SK-N-DZ (cell line): ENCODE results near the gene CPD.
A peak's percentile ranks its signal among the peaks of the same experiment; 100 is the strongest.
"Not testable (repeated sequence)": the region's sequence is repeated elsewhere in the genome, so short reads cannot be mapped to it uniquely, and the experiment has no call there.

Experiments used
- DNase-seq: peaks from one replicate; pipeline ENCODE4 v3.0.0-alpha.2; 2015; ENCODE audit warnings: low spot score

Gene CPD

DNA sequence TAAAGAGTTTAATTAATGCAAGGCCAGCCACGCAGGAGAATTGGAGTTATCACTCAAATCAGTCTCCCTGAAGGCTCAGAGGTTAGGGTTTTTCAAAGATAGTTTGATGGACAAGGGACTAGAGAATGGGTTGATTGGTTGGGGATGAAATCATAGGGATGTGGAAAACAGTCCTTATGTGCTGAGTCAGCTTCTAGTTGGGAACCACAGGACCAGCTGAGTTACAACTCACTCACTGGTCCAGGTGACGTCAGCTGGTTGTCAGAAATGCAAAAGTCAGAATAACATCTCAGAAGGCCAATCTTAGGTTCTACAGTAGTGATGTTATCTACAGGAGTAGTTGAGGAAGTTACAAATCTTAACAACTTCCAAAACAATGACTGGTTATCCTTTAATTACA is 47.6 kb downstream of the CPD start:
- DNase-seq = no peak

DNA sequence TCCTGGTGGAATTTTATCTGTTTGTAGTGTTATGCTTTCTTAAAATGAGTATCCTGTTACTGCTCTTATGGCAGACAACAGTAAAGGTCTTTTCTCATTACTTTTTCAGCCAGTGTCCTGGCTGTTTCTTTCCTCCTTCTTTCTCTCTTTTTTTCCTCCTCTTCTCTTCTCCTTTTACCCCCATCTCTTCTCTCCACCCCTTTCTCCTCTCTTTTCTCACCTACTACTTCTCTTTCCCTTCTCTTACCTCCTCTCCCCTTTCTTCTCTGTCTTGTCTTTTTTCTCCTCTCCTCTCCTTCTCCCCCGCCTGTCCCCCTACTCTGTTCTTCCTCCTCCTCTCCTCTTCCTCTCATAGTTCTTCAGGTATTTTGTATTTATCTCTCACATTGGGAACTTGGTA is 48.9 kb downstream of the CPD start:
- DNase-seq = no peak

DNA sequence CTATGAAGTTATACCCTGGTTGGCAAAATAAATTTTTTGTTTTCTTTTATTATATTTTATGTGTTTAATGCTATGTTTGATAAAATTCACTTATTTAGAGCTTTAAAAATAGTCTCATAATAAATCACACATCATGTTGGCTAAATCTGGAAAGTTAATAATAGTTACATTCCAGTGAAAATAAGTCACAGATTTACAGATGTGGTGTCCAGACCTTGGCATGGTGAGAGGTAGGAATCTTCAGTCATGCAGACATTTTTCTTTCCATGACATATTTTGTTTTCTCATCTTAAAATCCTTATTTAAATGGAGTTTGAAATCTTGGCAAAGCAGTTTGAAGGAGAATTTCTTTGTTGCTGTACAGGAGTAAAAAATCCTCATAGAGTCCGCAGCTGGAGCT is 50.4 kb downstream of the CPD start:
- DNase-seq = no peak

DNA sequence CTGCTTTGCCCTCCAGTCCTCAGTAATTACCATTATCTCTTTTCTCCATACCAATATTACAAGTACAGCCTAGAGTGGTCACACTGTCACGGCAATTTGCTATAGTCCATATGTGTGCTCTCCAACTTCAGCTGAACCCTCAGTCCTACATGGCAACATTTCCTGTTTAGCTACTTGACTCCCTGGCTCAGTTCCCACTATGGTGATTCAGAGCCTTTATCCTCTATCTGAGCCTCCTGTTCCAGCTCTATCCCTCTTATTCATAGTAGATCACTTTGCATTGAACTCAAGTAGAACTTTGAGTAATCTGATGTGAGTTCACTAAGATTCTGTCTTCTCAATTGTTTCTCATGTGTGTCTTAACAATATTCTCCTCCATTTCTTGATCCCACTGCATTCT is 54.8 kb downstream of the CPD start:
- no peak for DNase-seq

- no peak for DNase-seq
Measured at GRCh38 chr17:30436729-30437128, 58.0 kb downstream of the CPD start.

- no peak for DNase-seq
Measured at GRCh38 chr17:30443721-30444120, 65.0 kb downstream of the CPD start.

DNA sequence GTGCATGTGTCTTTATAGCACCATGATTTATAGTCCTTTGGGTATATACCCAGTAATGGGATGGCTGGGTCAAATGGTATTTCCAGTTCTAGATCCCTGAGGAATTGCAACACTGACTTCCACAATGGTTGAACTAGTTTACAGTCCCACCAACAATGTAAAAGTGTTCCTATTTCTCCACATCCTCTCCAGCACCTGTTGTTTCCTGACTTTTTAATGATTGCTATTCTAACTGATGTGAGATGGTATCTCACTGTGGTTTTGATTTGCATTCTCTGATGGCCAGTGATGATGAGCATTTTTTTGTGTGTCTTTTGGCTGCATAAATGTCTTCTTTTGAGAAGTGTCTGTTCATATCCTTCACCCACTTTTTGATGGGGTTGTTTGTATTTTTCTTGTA is 67.9 kb downstream of the CPD start:
- not testable (repeated sequence) for DNase-seq

GRCh38 chr17:30449480-30449879 is 70.8 kb downstream of the CPD start:
- DNase-seq = no peak

DNA sequence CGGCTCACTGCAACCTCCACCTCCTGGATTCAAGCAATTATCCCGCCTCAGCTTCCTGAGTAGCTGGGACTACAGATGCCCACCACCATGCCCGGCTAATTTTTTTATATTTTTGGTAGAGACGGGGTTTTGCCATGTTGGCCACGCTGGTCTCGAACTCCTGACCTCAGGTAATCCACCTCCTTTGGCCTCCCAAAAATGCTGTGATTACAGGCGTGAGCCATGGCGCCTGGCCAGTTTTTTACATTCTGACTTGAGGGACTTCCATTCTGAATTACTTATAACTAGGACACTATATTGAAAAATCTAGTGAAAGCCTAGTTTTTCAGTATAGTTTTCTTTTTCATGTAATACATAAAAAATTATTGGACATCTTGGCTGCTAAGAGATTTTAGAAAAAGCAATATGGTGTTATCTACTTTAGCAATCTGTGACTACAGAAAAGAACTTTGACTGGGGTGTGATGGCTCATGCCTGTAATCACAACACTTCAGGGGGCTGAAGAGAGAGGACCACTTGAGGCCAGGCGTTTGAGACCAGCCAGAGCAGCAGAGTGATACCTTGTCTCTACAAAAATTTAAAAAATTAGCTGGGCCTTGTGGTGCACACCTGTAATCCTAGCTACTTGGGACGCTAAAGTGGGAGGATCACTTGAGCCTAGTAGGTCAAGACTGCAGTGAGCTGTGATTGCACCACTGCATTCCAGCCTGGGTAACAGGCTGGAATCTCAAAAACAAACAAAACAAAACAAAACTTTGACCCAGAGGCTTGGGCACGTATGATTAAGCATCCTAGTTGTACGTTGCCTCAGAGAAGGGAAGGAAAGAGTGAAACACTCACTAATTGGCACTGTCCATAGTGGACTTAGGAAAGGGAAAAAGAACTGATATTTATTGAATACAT is 71.6 kb downstream of the CPD start:
- DNase-seq = no peak

DNA sequence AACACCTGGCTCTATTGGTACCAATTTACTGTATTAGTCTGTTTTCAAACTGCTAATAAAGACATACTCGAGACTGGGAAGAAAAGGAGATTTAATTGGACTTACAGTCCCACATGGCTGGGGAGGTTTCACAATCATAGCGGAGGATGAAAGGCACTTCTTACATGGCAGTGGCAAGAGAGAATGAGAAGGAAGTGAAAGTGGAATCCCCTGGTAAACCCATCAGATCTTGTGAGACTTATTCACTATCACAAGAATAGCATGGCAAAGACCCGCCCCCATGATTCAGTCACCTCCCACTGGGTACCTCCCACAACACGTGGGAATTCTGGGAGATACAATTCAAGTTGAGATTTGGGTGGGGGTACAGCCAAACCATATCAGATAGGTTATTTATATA is 75.9 kb downstream of the CPD start:
- DNase-seq = no peak

- no peak for DNase-seq
Measured at GRCh38 chr17:30458371-30458770, 79.6 kb downstream of the CPD start.

DNA sequence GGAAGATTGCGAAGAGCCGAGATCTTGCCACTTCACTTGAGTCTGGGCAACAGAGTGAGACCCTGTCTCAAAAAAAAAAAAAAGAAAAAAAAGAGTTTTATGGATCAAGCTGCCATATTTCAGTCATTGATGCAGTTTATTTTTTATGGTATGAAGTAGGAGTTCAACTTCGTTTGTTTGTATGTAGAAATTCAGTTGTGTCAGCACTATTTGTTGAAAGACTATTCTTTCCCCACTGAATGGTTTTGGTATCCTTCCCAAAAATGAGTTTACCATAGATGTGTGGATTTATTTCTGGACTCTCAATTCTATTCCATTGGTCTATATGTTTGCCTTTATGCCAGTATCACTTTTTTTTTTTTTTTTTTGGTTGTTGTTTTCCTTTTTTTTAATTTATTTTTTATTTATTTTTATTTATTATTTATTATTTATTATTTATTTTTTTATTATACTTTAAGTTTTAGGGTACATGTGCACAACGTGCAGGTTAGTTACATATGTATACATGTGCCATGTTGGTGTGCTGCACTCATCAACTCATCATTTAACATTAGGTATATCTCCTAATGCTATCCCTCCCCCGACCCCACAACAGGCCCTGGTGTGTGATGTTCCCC is 80.2 kb downstream of the CPD start:
- DNase-seq = not testable (repeated sequence)

GRCh38 chr17:30468465-30468864 is 89.7 kb downstream of the CPD start:
- DNase-seq = no peak

DNA sequence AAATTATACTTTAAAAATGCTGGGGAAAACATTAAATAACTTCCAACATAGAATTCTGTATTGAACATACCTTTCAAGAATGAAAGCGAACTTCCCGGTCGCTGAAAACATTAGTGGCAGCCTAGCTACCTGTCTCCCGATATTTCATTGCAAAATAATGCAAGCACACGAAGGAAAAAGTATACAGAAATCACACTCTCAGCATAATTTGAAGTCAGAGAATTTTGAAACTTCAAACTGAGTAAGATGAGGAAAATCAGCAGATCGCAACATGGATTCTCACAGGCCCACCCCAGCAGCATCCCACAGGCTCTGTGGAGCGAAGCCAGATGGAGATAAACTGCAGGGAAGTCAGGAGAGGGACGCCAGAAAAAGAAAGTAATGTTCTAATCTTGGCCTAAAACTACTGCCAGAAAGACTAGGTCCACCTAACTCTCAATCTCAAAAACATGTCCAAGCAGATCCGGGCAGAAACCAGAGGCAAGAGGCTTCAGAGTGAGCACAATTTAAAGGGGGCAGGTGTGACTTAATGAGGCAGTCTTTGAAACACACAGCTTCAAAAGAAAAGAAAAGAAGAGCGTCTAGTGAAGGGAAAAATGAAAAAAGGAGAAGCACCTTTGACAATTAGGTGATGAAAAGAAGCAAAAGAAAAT is 93.6 kb downstream of the CPD start:
- DNase-seq = no peak

DNA sequence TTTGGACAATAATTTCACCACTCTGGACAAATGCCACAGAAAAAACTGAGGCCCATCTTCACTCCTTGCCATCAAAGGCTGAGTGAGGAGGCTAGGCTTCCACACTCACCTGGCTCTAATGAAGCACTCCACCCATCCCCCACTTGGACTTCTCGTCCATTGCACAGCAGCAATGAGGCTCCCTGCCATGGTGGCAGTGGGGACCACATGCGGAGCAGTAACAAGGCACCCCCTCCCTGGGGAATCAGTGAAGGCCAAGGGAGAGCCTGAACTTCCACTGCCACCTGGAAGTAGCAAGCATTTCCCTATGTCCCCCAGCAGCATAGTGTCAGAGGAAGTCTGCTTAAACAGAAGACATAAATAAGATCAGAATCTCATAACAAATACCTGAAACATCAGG is 96.5 kb downstream of the CPD start:
- DNase-seq = no peak

- peak; percentile 77 for DNase-seq
Measured at GRCh38 chr17:30476726-30477082, 98.0 kb downstream of the CPD start.

GRCh38 chr17:30477083-30477773 is 98.5 kb downstream of the CPD start, which contains the start of gene GOSR1:
TSS of gene GOSR1 (plus strand) at chr17:30477408. CDS start at chr17:30477434, 26 bp downstream.
- DNase-seq = peak; percentile 96

- no peak for DNase-seq
Measured at GRCh38 chr17:30477774-30478115, 99.0 kb downstream of the CPD start.

DNA sequence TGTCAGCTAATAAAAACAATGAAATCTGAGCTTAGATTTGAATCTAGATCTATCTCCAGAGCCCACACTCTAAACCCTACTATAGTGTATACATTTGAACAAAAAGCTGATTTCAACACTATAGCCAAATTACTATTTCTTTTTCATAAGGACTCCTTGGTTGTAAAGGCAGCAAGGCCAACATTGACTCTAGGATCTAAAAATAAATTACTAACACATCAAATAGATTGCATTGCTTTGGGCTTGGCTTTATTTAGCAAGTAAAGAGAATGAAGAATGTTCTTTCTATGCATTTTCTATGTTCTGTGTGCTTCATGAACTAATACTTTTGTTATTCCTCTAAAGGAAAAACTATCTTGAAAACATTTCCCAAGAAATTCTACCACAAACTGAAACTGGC is 103.8 kb downstream of the CPD start:
- DNase-seq = no peak

- DNase-seq = no peak
Measured at GRCh38 chr17:30483159-30483558, 104.4 kb downstream of the CPD start.

DNA sequence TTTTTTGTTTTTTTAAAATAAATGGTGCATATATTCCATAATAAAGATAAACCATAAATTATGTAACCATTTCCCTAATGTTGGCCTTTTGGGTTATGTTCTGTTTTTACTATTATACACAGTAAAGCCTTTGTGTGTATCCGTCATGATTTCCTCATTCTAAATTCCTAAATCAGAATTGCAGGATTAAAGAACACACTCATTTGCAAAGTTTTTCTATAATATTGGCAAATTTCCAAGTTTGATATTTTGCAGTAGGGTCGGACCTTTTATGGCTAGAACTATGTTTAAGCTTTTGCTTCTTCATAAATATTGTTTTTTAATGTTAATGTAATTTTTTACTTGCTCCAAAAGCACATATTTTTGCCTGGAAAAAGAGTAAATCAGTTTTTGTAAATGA is 115.1 kb downstream of the CPD start:
- no peak for DNase-seq

DNA sequence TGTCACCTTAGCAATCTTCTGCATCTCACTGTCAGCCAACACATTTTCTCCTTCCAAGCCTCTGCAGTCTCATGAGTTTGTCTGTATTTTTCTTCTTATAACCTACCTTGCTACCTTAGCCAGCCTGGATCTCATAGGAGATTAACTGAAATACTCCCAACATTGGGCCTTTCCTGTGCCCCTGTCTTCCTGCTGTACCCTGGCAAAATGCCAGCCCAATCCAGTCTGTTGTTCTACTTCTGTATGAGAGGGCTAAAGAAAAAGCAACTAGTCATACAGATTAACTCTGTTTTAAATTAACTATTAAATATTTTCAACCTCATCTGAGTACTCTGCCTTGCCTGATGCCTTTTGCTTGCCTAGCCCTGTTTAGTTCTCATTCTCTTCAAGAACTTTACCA is 116.9 kb downstream of the CPD start:
- no peak for DNase-seq
